ENCODE results near the gene EXOSC10.
"Not testable (repeated sequence)": the region's sequence is repeated elsewhere in the genome, so short reads cannot be mapped to it uniquely, and the experiment has no call there.

The EXOSC10 gene

DNA sequence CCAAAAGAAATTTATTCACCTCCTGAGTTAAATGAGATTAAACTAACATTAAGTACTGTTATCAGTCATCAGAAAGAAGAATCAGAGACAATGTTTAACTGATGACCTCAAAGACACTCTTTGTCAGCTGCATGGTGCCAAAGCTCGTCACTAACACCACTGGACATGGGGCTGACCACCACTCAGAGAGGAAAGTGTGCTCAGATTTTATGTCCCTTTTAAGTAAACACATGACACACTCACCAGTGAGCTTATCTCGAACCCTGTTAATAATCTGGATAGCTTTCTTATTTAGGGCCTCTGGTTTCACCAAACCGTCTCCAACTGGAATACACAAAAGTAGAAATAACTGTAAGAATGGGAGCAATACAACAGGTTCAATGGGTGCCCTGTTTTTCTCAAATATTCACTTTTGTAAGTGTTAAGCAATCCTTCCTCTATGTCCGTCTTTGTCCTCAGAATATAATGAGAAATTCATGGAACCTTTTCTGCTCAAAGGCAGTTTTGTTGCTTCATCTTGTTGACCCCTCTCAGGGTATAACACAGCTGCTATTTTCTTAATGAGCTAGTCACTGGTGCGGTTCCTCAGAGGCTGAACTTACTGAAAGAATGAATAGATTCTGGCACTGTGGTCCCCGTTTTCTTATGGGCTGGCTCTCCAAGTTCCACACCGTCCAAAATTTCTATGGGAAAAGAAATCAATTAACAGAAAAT, 9.5 kb upstream of the EXOSC10 start:
- peak; percentile 81 for DNase-seq (ENCODE audit: low spot score)

DNA sequence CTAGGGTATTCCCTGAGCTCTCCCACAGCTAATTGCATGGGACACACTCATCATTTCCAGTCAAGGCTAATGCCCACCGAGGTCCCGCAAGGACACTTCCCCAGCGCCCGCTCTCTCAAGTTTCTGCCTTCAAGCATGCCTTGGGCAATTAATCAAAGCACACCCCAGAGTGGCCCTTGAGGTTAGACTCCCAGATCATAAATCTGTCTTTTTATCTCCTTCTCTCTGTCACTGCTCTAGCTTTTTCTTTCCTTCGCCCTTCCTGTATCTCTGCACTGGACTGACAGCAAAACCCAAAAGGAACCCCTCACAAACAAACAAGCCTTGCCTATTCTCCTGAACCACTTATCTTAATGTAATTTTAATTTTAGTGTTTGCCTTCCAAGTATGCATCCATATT, 7.9 kb upstream of the EXOSC10 start:
- no peak for DNase-seq (ENCODE audit: low spot score)

DNA sequence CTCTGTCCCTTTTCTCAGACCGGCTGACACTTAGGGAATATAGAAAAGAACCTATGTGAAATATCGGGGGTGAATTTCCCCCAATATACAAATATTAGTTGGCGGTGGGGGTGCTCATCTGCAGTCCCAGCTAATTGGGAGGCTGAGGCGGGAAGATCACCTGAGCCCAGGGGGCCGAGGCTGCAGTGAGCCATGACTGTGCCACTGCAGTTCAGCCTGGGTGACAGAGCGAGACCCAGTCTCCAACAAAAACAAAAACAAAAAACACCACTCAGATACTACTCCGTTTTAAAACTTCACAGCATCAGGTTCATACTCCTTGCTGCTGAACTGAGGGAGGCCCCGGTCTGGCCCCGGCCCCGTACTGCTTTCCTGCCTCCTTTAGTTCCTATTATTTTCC, 5.9 kb upstream of the EXOSC10 start:
- DNase-seq (ENCODE audit: low spot score): no peak

DNA sequence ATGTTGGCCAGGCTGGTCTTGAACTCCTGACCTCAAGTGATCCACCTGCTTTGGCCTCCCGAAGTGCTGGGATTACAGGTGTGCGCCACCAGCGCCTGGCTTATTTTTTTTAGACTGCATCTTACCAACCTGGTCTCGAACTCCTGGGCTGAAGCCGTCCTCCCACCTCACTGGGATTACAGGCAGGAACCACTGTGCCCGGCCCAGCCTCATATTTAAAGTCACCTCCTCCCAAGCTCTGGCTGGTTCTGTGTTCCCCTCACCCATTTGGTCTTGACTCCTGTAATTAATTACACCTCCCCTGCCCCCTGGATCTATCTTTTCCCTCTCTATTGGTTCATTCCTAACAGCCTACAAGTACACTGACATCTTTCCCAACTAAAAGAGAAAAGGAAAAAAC, 1.7 kb upstream of the EXOSC10 start:
- no peak for DNase-seq (ENCODE audit: low spot score)

DNA sequence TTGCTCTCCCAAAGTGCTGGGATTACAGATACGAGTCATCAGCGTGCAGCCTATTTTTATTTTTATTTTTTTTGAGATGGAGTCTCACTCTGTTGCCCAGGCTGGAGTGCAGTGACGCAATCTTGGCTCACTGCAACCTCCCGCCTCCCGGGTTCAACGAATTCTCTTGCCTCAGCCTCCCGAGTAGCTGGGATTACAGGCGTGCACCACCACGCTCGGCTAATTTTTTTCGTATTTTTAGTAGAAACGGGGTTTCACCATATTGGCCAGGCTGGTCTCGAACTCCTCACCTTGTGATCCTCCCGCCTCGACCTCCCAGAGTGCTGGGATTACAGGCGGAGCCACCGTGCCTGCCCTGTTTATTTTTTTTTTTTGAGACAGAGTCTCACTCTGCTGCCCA, 1.1 kb upstream of the EXOSC10 start:
- DNase-seq (ENCODE audit: low spot score): not testable (repeated sequence)

DNA sequence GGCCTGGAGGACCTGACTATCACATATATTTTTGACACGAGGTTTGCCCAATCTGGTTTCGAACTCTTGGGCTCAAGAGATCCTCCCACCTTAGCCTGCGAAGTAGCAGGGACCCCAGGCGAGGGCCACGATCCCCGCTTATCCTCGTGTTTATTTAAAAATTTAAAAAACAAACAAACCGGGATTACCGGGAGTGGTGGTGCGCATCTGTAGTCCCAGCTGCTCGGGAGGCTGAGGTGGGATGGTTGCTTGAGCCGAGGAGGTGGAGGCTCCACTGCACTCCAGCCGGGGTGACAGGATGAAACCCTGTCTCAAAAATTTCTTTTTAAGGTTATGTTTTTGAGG, 452 bp upstream of the EXOSC10 start:
- DNase-seq (ENCODE audit: low spot score): no peak

DNA sequence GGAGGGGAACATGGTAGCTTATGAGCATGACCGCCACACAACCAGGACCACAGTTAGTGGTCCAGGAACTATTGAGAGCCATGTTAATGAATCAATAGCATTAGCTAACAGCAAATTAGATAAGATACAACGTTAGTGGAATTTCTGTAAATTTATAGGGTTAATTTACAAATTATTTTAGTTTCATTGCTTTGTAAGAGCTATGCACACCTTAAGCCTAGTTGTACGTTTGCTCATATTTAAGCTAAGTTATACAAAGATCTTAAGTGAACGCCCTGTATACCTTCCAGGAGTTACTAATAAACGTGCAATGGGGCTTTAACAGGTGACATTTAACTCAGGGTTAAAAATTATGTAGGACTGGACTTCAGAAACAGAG, 749 bp downstream of the EXOSC10 start:
- no peak for DNase-seq (ENCODE audit: low spot score)

DNA sequence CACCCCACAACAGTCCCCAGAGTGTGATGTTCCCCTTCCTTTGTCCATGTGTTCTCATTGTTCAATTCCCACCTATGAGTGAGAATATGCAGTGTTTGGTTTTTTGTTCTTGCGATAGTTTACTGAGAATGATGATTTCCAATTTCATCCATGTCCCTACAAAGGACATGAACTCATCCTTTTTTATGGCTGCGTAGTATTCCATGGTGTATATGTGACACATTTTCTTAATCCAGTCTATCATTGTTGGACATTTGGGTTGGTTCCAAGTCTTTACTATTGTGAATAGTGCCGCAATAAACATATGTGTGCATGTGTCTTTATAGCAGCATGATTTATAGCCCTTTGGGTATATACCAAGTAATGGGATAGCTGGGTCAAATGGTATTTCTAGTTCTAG, 15.9 kb downstream of the EXOSC10 start:
- not testable (repeated sequence) for DNase-seq (ENCODE audit: low spot score)

DNA sequence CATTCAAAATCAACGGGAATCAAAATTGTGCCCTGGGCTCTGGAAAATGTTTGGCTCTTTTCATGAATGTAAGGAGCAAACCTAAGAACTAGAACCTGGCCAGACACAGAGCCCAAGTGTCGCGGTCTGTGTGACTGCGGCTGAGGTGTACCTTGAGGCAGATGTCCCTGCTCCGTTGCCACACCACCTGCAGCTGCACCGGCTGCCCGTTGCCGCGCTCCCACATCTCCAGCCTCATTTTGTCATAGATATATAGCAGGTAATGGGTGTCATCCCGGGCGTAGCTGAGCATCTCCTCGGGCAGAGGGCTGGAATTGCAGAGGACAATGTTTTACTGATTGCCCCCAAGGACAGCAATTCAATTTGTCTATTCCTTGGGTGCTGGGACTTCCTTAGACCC, 18.7 kb downstream of the EXOSC10 start:
- DNase-seq (ENCODE audit: low spot score): no peak

DNA sequence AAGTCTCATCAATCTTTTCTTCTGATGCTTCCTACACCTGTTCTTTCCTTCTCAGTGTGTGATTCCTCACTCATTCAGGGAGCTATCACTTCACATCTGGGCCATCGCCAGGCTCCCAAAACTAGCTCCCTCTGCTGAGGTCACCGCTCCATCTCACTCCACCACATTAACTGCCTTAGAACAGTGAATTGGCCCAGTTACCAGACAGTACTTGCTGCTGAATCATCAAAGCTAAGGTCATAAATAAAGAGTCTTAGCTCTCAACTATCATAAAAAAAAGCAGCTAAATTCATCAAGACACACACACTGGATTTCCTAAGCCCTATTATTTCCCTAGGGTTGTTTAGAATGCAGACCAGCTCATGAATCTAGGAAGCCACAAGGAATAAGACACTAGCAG, 21.0 kb downstream of the EXOSC10 start:
- no peak for DNase-seq (ENCODE audit: low spot score)

DNA sequence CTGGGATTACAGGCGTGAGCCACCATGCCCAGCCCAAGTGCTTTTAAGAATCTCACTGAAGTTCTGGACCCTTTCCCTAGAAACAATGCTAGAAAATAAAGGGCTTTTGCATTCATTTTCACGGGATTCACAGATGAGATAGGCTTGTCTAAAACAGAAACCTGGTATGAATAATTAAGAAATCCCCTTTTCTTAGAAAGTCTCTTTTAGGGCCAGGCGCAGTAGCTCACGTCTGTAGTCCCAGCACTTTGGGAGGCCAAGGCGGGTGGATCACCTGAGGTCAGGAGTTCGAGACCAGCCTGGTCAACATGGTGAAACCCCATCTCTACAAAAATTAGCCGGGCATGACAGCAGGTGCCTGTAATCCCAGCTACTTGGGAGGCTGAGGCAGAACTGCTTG, 26.3 kb downstream of the EXOSC10 start:
- DNase-seq (ENCODE audit: low spot score): not testable (repeated sequence)

DNA sequence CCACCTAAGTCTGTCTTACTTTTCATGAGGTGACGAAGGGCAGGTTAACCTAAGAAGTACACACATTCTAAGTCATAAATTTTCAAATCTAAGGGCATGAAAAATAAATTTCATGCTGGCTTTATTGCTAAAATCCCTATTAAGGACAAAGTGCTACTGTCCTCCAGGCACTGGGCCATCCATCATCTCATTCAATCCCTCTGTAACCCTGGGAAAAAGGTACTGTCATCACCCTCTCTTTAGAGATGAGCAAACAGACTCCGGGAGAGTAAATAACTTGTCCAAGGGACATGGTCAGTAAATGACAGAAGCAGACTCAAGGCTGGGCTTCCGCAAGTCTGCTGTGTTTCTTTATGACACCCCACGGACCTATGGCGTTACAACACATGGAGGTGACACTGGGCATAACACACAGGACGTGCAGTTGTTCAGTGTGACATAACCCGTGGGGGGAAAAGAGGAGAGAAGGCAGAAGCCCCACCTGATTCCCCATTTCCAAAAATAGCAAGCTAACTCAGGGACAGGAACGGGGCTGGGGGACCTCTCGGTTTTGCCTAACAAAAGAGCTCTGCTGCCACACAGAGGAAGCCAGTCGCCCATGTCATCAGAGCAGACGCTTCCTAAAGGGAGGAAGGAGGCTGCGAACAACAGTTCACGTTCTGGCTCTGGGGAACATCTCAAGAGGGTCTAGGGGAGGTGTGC, 27.3 kb downstream of the EXOSC10 start:
- no peak for DNase-seq (ENCODE audit: low spot score)

DNA sequence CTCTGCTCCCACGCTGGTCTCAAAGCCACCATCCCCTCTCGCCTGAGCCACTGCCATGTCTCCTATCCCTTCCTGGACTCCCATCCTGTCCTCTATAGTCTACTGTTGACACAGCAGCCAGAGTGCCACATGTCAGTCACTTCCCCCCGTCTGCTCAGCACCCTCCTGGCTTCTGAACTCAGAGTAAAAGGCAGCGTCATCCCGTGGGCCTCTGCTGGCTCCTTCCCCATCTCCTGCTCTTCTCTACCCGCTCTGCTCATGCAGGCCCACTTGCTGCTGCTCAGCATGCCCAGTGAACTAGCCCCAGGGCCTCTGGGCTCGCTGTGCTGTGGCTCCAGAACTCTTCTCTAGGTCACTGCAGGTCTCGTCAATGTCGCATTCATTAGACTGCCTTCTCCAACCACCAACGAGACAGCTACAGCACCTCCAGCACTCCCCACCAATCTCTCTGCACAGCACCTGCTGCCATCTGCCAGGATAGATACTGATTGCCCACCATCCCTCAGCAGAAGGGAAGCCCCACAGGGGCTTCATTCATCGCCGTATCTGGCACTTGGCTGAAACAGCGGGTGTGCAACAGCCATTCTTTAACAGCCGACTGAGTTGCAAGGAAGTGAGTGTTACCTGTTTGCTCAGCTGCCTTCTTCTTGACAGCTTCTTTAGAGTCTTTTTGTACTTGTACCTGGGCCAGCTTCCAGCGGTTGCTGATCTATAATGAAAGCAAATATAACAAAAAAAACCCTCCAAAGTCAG, 28.0 kb downstream of the EXOSC10 start:
- DNase-seq (ENCODE audit: low spot score): no peak

DNA sequence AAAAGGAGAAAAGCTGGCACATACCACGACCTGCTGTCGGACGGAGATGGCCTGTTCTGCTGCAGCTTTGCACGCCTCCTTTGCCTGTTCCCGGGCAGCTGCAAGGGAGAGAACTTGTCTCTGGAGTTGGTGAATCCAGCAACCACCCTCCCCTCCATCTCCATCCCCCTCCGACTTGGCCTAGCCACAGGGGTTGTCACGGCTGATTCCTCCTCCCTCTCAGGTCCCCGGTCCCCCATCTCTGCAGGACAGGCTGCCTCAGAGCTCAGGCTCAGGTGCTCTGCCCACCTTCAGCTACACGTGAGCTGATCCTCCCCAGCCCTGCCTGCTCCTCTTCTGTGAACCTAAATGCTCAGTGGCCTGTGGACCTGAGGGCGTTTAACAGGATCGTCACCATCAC, 28.8 kb downstream of the EXOSC10 start:
- DNase-seq (ENCODE audit: low spot score): no peak

DNA sequence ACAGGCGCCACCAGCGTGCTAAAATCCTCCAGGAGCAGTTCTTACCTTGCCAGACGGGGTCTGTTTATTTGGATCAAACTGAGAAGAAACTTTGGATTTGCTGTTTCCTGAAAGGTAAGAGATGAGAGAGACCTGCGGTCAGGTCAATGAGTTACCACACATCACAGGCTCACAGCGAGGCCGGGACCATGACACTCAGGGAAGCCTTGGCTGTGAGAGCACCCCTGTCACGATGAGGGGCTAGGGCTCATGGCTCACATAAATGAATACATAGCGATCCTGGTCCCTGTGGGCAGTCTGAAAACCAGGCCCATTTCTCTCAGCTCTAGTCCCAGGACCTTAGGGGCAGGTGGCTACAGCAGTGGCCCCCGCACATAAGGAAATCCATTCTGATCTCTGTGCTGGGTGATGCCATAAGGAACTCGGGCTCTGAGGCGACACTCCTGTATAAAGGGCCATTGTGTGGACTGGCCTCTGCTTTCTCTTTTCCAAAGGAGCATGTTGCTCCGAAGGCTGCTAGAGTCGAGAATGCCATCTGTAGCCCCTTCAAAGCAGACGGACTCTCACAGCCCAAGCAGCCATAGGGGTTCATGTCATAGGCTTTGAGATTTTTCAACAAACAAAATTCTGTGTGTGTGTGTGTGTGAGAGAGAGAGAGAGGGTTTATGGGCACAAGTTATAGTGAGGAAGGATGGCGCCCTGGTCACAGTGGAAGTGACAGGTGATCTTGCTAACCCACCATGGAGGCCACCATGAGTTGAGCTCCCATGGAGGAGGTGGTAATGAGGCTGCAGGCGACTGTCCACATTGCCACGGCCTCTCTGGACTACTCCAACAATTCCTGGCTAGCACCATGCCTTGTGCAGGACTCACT, 30.8 kb downstream of the EXOSC10 start:
- no peak for DNase-seq (ENCODE audit: low spot score)

DNA sequence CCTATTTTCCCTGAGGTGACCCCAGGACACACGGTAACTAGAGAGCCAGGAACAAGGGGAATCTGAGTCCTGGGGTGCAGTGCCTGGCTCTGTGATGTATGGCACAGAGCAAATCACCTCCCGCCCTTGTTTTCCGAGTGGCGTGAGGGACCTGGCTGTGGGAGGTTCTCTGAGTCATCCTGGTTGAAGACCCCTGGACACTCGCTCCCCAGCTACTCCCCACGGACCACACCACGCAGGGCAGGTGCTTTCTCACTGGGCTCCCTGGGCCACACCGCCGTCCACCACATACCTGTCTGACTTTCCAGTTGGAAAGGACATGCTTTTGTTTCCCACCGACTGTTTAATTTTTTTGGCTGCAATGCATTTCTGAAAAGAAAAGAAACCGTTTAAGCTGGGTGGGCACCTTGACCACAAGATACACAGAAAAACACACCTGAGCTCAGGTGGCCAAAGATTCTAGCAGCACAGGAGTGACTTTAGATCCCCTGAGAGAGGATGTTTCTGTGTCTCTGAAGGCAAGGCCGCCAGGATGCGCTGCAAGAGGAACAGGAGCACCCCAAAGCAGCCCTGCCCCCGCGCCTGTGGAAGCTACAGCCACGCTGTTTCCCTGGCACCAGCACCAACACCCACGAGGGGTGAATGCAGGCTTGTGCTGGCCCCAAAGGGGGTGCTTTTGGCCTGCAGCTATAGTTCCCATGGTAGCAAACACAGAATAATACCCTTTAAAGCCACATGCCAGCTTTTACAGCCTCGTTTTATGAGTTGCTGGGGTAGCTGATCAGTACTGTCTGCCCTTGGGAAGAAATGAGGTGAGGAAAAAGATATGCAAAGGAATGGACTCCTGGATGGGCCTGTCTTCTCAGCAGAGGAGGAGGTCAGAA, 31.7 kb downstream of the EXOSC10 start:
- no peak for DNase-seq (ENCODE audit: low spot score)

DNA sequence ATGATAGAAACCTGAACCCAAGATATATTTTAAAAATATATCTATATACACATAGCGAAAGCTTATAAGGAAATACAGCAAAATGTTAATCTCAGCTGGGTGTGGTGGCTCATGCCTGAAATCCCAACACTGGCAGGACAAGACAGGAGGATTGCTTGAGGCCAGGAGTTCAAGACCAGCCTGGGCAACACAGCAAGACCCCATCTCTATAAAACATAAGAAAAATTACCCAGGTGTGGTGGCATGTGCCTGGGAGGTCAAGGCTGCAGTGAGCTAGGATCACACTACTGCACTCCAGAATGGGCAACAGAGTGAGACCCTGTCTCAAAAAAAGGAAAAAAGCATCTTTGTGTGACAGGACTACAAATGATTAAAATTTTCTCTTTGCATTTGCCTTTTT, 33.9 kb downstream of the EXOSC10 start:
- DNase-seq (ENCODE audit: low spot score): no peak

DNA sequence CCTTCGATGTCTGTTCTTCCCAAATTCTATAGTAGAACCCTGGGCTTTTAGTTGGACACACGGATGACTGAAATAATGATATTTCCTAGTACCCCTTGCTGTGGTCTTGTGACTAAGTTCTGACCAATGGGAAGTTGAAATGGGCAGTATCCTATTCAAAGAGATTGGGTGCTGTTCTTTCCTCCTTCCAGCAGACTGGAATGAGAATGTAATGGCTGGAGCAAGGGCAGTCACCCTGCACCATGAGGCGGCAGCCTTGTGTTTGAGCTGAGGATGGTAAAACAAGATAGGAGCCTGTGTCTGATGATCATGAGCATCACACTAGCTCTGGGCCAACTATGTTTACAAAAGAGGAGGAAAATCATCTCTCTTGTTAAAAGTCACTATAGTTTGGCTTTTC, 34.7 kb downstream of the EXOSC10 start:
- DNase-seq (ENCODE audit: low spot score): no peak

DNA sequence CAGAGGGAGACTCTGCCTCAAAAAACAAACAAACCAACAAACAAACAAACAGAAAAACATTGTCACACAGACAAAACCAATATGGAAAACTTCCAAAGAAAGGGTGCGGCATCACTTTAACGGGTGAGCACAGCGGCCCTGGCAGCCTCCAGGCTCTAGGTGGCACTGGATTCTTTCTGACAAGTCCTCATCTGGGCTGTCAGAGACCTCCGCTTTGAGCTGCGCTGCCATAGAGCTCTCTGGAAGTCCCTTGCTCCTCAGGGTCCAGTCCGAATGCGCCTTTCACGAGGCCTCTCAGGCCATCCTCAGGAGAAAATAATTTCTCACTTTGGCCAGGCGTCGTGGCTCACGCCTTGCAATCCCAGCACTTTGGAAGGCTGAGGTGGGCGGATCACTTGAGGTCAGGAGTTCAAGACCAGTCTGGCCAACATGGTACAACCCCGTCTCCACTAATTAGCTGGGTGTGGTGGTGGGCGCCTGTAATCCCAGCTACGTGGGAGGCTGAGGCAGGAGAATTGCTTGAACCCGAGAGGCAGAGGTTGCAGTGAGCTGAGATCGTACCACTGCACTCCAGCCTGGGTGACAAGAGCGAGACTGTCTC, 35.6 kb downstream of the EXOSC10 start:
- DNase-seq (ENCODE audit: low spot score): not testable (repeated sequence)

DNA sequence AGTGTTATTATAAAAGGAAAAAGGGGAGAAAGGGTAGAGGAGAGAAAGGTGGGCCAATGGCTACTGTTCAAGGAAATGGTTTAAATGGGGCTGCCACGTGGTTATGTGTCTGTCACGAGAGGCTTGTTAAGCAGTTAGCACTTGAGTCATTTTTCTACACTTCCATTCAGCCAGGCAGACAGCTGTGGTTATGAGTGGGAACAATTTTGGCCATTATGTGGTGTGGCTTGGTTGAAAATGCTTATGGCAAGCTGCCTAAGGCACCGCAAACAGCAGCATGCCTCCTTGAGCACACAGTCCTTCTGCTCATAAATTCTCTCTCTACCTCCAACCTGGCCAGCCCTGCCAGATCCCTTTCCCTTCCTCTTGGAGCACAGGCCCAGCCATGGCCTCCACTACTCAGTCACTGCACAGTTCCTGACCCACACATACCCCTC, 36.7 kb downstream of the EXOSC10 start:
- peak; percentile 73 for DNase-seq (ENCODE audit: low spot score)

All from COLO829 (cell line).